NOMO-1 (cell line): ENCODE results near the gene APOBEC3C.
A peak's percentile ranks its signal among the peaks of the same experiment; 100 is the strongest.
"Not testable (repeated sequence)": the region's sequence is repeated elsewhere in the genome, so short reads cannot be mapped to it uniquely, and the experiment has no call there.

Source experiments
- DNase-seq, 2 experiments: peaks; one replicate each; lab custom pipeline; 2025; ENCODE audit not compliant: unreplicated experiment in 2 of 2; lab: John Stamatoyannopoulos, UW

APOBEC3C gene

GRCh38 chr22:39020021-39020651 is 6.1 kb downstream of the APOBEC3C start:
- DNase-seq, result not testable (repeated sequence)

GRCh38 chr22:39021552-39022250 is 7.6 kb downstream of the APOBEC3C start:
- no peak for DNase-seq

GRCh38 chr22:39024519-39025308 is 10.7 kb downstream of the APOBEC3C start:
- DNase-seq, result no peak

GRCh38 chr22:39026509-39027150 is 12.6 kb downstream of the APOBEC3C start:
- peak in 1 of 2 experiments; percentile 1 for DNase-seq

GRCh38 chr22:39027717-39028116 is 13.7 kb downstream of the APOBEC3C start:
- no peak for DNase-seq

GRCh38 chr22:39028281-39028680 is 14.2 kb downstream of the APOBEC3C start:
- DNase-seq, result no peak

- DNase-seq, result no peak
These were observed 15.2 kb downstream of the APOBEC3C start for GRCh38 chr22:39029227-39029626.

GRCh38 chr22:39030705-39031104 is 16.6 kb downstream of the APOBEC3C start:
- DNase-seq, result no peak

GRCh38 chr22:39031434-39032295 is 17.6 kb downstream of the APOBEC3C start:
- not testable (repeated sequence) for DNase-seq

GRCh38 chr22:39037071-39037470 is 23.0 kb downstream of the APOBEC3C start:
- not testable (repeated sequence) for DNase-seq

GRCh38 chr22:39039306-39040126 is 25.5 kb downstream of the APOBEC3C start:
- no peak for DNase-seq

GRCh38 chr22:39040155-39040537 is 26.1 kb downstream of the APOBEC3C start:
- not testable (repeated sequence) for DNase-seq

GRCh38 chr22:39040538-39041296 is 26.7 kb downstream of the APOBEC3C start, which contains the start of gene APOBEC3F:
Gene APOBEC3F (plus strand): TSS chr22:39040864. CDS start chr22:39040961, 97 bp downstream.
- not testable (repeated sequence) for DNase-seq

- no peak for DNase-seq
These were observed 27.9 kb downstream of the APOBEC3C start for GRCh38 chr22:39041908-39042307.

GRCh38 chr22:39043063-39043462 is 29.0 kb downstream of the APOBEC3C start:
- not testable (repeated sequence) for DNase-seq

- DNase-seq, result not testable (repeated sequence)
These were observed 31.1 kb downstream of the APOBEC3C start for GRCh38 chr22:39045136-39045535.

GRCh38 chr22:39049486-39049885 is 35.4 kb downstream of the APOBEC3C start:
- DNase-seq, result not testable (repeated sequence)

- not testable (repeated sequence) for DNase-seq
These were observed 37.9 kb downstream of the APOBEC3C start for GRCh38 chr22:39051844-39052495.
